C4-2B (cell line): Measurements from ENCODE around the gene TNFSF8.

Experiments used
- ZFX ChIP-seq: fragments of 450-650 bp; IDR thresholded peaks from 2 replicates; pipeline ENCODE4 v1.6.1; 2017
- TF ChIP-seq, protein P1 (sequence below): fragments of 450-650 bp; conservative IDR thresholded peaks from 2 replicates; pipeline ENCODE4 v1.5.1; 2017; ENCODE audit warnings: mild to moderate bottlenecking

GRCh38 chr9:114884787-114885452 is 45.5 kb downstream of the TNFSF8 start:
- TF ChIP-seq, protein P1, sequence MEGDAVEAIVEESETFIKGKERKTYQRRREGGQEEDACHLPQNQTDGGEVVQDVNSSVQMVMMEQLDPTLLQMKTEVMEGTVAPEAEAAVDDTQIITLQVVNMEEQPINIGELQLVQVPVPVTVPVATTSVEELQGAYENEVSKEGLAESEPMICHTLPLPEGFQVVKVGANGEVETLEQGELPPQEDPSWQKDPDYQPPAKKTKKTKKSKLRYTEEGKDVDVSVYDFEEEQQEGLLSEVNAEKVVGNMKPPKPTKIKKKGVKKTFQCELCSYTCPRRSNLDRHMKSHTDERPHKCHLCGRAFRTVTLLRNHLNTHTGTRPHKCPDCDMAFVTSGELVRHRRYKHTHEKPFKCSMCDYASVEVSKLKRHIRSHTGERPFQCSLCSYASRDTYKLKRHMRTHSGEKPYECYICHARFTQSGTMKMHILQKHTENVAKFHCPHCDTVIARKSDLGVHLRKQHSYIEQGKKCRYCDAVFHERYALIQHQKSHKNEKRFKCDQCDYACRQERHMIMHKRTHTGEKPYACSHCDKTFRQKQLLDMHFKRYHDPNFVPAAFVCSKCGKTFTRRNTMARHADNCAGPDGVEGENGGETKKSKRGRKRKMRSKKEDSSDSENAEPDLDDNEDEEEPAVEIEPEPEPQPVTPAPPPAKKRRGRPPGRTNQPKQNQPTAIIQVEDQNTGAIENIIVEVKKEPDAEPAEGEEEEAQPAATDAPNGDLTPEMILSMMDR: no peak
- TF ChIP-seq ZFX: no peak
